ENCODE results near the gene SAPCD1.

Gene SAPCD1

DNA sequence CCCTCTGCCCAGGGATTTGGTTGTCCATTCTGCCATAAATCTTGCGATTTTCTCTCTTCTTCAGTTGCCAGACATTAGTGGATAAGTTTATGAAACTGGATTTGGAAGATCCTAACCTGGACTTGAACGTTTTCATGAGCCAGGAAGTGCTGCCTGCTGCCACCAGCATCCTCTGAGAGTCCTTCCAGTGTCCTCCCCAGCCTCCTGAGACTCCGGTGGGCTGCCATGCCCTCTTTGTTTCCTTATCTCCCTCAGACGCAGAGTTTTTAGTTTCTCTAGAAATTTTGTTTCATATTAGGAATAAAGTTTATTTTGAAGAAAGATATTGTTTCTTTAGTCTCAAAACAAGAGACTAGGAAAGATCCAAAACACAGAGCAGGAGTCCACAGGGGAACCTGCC lies at the start of gene SAPCD1:
Gene SAPCD1, plus strand, starts transcription at position 301 of the 400 bp plus-strand sequence. CDS start 399 bp downstream, outside the sequence.
- no peaks in the 10 kb centered on the region for H3K27me3 Mint-ChIP-seq
- H3K36me3 Mint-ChIP-seq (ENCODE audit: low read depth) = peaks cover 59% of the 10 kb centered on the region
- no peak within 1 kb of the TSS for H3K4me3 Mint-ChIP-seq
- H3K9me3 Mint-ChIP-seq = no peaks in the 10 kb centered on the region
- no peak within 1 kb of the TSS for H3K27ac Mint-ChIP-seq
- peaks cover 4% of the 10 kb centered on the region for H3K4me1 Mint-ChIP-seq (ENCODE audit: low read depth)

DNA sequence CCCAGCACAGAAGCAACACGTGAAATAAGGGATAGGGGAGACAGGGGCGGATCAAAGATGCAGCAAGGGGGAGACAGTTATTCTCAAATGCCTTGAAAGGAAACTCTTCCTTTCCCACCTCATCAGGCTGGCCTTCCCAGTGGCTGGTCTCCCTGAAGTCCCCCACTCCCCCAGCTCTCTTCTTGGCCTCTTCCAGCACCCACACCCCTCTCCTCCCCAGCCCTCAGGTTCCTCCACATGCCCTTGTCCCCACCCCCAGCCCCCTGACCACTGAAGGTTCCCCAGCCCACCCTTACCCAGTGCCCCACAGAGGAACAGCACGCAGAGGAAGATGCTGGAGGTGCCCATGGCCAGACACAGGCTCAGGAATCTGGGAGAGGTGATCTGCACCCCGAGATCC lies 49.0 kb upstream of the SAPCD1 start:
- H3K27ac Mint-ChIP-seq = no peak overlapping the region
- H3K4me1 Mint-ChIP-seq (ENCODE audit: low read depth) = peaks cover 14% of the 10 kb centered on the region
- no peaks in the 10 kb centered on the region for H3K36me3 Mint-ChIP-seq (ENCODE audit: low read depth)
- H3K4me3 Mint-ChIP-seq = no peak overlapping the region
- H3K9me3 Mint-ChIP-seq = no peaks in the 10 kb centered on the region
- H3K27me3 Mint-ChIP-seq = no peaks in the 10 kb centered on the region

DNA sequence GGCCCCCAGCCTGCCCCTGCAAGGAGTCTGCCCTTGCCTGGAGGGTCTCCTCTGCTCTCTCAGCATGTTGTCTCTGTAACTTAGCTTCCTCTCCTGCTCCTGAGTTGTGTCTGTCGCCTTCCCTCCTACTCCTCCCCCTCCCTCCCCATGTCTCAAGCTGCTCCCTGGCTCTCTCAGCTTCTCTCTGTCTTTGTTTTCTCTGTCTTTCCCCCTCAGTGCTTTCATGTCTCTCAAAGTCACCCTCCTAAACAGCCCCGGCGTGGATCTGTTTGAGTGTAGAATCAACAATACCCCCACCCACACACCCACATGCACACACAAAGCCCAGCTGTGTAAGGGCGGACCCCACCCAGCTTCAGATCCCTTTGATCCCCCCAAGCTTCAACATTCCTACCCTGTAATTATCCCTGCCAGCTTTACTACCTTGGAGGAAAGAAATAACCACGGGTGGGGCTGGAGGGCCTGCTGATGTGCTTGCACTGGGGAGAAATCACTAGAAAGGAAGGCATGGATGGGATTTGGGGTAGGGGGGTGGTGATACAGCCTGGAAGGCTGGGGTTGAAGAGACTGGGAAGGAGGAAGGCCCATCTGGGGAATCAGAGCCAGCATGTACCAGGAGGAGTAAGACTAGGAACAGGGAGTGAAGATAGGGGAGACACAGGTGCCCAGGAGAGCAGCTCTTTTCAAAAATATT lies 48.3 kb upstream of the SAPCD1 start:
- H3K27ac Mint-ChIP-seq = no peak overlapping the region
- H3K4me3 Mint-ChIP-seq = no peak overlapping the region
- no peaks in the 10 kb centered on the region for H3K27me3 Mint-ChIP-seq
- H3K36me3 Mint-ChIP-seq (ENCODE audit: low read depth) = no peaks in the 10 kb centered on the region
- peaks cover 14% of the 10 kb centered on the region for H3K4me1 Mint-ChIP-seq (ENCODE audit: low read depth)
- H3K9me3 Mint-ChIP-seq = no peaks in the 10 kb centered on the region

DNA sequence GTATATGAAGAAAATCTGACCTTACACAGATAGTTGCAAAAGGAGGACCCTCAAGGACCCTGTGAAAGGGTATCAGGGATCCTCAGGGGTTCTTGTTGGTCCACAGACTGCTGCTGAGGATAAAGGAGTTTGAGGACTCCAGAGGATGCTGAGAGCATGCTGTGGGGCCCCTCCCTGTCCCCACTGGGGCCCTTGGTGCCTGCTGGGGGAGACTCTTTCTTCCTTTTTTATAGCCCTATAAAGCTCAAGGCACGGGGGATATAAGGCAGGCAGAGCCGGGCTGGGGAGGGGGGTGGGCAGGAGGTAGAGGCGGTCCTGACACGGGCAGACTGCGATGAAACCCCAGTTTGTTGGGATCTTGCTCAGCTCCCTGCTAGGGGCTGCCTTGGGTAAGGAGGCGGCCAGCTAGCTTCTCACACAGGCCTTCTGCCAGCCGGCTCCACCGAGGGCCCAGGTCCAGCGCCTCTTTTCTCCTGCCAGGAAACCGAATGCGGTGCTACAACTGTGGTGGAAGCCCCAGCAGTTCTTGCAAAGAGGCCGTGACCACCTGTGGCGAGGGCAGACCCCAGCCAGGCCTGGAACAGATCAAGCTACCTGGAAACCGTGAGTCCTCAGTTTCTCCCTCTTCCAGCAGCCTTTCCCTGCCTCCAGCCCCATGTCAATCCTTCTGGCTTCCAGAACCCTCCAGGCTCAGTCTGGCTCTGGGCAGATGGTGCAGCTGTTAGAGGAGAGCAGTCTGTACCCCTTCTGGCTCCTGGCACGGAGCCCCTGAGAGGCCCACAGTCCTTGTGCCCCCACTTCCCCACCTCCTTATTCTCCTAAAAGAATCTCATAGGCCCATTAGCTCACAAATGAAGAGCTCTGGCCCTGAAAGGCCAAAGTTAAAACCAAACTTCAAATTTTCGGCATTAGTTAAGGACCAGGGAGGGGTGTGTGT lies 47.2 kb upstream of the SAPCD1 start, which contains the start of gene LY6G6D:
Gene LY6G6D, plus strand, starts transcription at position 327 of the 937 bp plus-strand sequence. Its CDS starts 8 bp downstream, at position 335.
- Mint-ChIP-seq H3K27ac (no peak within 1 kb of the TSS), H3K9me3 (no peaks in the 10 kb centered on the region), H3K4me3 (no peak within 1 kb of the TSS), H3K27me3 (no peaks in the 10 kb centered on the region), H3K36me3 (ENCODE audit: low read depth) (no peaks in the 10 kb centered on the region), H3K4me1 (ENCODE audit: low read depth) (peaks cover 14% of the 10 kb centered on the region)

DNA sequence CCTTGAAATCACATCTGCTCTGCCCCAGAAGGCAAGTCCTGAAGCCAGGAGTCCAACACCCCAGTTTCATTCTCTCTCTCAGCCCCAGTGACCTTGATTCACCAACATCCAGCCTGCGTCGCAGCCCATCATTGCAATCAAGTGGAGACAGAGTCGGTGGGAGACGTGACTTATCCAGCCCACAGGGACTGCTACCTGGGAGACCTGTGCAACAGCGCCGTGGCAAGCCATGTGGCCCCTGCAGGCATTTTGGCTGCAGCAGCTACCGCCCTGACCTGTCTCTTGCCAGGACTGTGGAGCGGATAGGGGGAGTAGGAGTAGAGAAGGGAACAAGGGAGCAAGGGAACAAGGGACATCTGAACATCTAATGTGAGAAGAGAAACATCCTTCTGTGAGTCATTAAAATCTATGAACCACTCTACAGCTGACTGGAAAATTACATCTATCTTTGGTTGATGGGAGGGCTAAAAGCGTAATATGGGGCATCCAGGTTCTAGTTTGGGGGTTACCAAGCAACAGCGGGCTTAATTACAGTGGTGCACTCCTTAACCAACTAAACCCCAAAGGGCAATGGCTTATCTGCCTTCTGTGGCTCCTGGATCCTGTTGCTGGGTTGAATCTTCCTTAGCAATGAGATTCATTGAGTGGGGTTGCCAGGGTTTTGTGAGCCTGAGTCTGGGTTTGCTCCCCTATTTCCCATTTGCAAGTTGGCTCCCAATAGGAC lies 44.8 kb upstream of the SAPCD1 start:
- Mint-ChIP-seq H3K36me3 (ENCODE audit: low read depth) (no peaks in the 10 kb centered on the region), H3K9me3 (no peaks in the 10 kb centered on the region), H3K27ac (no peak overlapping the region), H3K27me3 (no peaks in the 10 kb centered on the region), H3K4me1 (ENCODE audit: low read depth) (peaks cover 7% of the 10 kb centered on the region), H3K4me3 (no peak overlapping the region)

DNA sequence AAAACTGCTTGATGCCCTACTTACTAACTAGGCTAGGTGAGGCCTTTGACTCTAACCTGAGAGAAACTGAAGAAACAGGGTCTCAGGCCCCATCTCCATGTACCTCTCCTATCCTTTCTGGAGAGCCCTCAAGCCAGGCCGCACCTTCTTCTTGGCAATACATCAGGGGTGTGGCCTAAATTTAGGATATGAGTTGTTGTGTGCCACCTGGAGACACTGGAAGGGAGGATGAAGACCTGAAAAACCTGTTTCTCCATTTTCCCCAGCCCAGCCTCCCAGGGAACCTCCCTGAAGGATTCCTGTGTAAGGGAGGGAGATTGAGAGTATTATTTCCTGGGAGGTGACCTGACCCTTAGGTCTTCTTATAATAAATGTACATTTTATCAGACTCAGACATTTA lies 44.2 kb upstream of the SAPCD1 start:
- no peaks in the 10 kb centered on the region for H3K9me3 Mint-ChIP-seq
- peaks cover 8% of the 10 kb centered on the region for H3K4me1 Mint-ChIP-seq (ENCODE audit: low read depth)

DNA sequence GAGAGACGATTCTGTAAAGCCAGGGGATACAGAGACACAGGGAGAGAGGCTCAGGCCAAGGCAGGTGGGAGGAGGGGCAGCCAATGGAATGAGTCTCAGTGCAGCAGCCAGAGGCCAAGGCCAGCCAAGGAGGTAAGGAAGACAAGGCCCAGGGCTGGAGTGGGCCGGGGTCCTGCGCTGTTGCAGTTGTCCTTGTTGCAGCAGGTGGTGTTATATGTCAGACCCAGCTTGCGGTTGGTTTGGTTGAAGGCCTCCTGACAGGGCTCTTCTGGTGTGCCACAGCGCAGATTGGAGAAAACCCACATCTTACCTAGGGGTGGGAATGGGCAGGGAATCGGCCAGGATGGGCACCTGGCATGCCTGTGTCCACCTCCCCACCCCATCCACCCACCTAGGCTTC lies 43.5 kb upstream of the SAPCD1 start:
- Mint-ChIP-seq H3K27ac (no peak overlapping the region), H3K36me3 (ENCODE audit: low read depth) (no peaks in the 10 kb centered on the region), H3K4me3 (no peak overlapping the region), H3K9me3 (no peaks in the 10 kb centered on the region), H3K27me3 (no peaks in the 10 kb centered on the region), H3K4me1 (ENCODE audit: low read depth) (peaks cover 12% of the 10 kb centered on the region)

More for the DNA sequence above, 44.2 kb upstream of the SAPCD1 start:
- H3K27ac Mint-ChIP-seq = no peak overlapping the region
- H3K27me3 Mint-ChIP-seq = no peaks in the 10 kb centered on the region
- H3K36me3 Mint-ChIP-seq (ENCODE audit: low read depth) = no peaks in the 10 kb centered on the region
- H3K4me3 Mint-ChIP-seq = no peak overlapping the region

DNA sequence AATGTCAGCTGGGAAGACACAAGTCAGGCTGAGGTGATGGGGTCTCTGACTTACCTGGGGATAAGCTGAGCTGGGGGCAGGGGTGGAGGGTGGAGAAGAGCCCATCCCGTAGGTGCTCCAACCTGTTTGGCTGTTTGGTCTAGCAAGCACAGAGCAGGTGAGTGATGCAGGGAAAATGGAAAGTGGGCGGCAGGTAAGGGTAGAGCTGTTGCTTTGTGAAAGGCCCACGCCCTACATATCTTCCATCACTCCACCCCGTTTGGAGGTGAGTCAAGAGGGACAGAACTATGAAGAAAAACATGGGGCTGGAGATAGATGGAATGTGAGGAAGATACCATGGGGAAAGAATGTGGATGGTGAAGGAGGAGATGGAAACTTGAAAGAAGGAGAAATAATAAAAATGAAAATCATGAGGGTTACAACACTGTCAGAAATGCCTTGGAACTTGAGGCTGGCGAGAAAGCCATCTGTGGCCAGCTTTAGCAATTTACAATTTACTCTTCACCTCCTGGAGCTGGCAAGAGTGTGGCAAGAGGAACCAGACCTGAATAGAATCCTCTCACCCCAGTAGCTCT lies 42.2 kb upstream of the SAPCD1 start:
- H3K9me3 Mint-ChIP-seq = no peaks in the 10 kb centered on the region
- no peaks in the 10 kb centered on the region for H3K27me3 Mint-ChIP-seq
- H3K4me1 Mint-ChIP-seq (ENCODE audit: low read depth) = peaks cover 10% of the 10 kb centered on the region
- no peak overlapping the region for H3K27ac Mint-ChIP-seq
- no peak overlapping the region for H3K4me3 Mint-ChIP-seq
- no peaks in the 10 kb centered on the region for H3K36me3 Mint-ChIP-seq (ENCODE audit: low read depth)

DNA sequence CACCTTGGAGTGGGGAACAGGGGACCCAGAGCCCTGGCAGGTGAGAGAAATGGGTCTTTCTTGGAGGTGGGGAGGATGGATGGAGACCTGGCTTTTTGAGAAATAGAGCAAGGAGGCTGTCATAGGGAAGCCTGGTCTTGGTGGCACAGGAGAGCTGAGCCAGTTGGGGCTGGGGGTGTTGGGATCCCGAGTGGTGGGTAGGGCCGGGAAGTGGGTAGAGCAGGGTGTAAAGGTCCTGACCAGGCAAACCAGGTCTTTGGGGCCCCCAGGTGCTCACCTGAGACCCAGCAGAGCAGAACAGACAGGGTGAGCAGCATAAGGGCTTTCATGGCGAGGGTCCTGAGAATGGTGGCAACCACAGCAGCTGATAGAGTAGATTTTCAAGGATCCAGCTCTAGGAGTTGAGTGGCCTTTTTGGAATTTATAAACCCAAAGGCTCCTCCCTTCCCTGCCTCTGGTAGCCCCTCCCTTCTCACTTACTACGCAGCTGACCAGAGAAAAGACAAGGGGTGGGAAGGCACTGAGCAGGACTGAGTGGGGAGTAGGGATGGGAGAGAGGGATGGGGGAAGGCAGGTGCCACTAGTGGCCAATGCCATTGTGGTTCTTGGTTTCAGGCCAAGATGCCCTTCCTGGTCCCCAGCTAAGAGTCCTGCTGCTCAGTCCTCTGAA lies 41.0 kb upstream of the SAPCD1 start, which contains the start of gene LY6G6C:
Gene LY6G6C, minus strand, starts transcription at position 396 of the 670 bp plus-strand sequence. Its CDS starts 67 bp downstream, at position 329.
- peaks cover 6% of the 10 kb centered on the region for H3K36me3 Mint-ChIP-seq (ENCODE audit: low read depth)
- no peak within 1 kb of the TSS for H3K4me3 Mint-ChIP-seq
- no peaks in the 10 kb centered on the region for H3K27me3 Mint-ChIP-seq
- H3K4me1 Mint-ChIP-seq (ENCODE audit: low read depth) = peaks cover 20% of the 10 kb centered on the region
- no peak within 1 kb of the TSS for H3K27ac Mint-ChIP-seq
- no peaks in the 10 kb centered on the region for H3K9me3 Mint-ChIP-seq

DNA sequence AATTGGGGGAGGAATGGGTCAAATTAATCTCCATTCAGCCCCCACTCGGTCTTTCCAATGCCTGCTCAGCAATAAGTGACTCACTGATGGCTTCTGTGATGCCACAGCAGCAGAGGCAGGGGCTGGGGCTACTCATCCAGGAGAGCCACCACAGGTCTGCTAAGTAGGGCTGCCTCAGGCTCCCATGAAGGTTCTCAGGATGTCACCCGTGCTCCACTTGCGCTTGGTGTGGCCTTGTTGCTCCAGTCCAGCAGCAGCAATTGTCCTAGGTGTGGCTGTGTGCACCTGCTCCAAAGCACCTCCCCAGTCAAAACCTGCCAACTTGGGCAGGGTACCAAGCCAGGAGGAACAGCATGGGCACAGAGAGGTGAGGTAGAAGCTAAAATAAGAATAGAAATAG lies 40.3 kb upstream of the SAPCD1 start:
- peaks cover 12% of the 10 kb centered on the region for H3K36me3 Mint-ChIP-seq (ENCODE audit: low read depth)
- H3K9me3 Mint-ChIP-seq = no peaks in the 10 kb centered on the region
- H3K4me1 Mint-ChIP-seq (ENCODE audit: low read depth) = peaks cover 27% of the 10 kb centered on the region
- no peak overlapping the region for H3K4me3 Mint-ChIP-seq
- H3K27me3 Mint-ChIP-seq = no peaks in the 10 kb centered on the region
- H3K27ac Mint-ChIP-seq = no peak overlapping the region

DNA sequence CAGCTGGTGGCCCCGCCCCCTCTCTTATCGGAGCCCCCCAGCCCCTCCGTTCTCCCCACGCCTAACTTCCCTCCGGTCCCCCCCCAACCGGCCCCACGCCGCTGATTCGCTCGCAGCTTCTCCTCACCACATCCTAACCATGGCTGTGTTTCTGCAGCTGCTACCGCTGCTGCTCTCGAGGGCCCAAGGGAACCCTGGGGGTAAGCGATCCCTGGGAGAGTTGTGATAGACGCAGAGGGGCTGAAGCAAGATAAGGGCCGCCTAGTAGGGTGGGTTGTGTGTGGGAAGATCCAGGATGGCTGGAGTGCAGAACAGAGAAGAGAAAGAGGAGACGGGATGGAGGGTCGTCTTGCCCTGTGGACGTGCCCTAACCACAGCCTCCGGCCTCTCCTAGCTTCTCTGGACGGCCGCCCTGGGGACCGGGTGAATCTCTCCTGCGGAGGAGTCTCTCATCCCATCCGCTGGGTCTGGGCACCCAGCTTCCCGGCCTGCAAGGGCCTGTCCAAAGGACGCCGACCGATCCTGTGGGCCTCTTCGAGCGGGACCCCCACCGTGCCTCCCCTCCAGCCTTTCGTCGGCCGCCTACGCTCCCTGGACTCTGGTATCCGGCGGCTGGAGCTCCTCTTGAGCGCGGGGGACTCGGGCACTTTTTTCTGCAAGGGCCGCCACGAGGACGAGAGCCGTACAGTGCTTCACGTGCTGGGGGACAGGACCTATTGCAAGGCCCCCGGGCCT lies 39.0 kb upstream of the SAPCD1 start, which contains the start of gene MPIG6B:
Gene MPIG6B, plus strand, starts transcription at position 129 of the 735 bp plus-strand sequence. Its CDS starts 11 bp downstream, at position 140.
- Mint-ChIP-seq H3K36me3 (ENCODE audit: low read depth) (peaks cover 18% of the 10 kb centered on the region), H3K4me3 (no peak within 1 kb of the TSS), H3K4me1 (ENCODE audit: low read depth) (peaks cover 37% of the 10 kb centered on the region), H3K27ac (peak within 1 kb of the TSS; percentile 24), H3K9me3 (no peaks in the 10 kb centered on the region), H3K27me3 (no peaks in the 10 kb centered on the region)

DNA sequence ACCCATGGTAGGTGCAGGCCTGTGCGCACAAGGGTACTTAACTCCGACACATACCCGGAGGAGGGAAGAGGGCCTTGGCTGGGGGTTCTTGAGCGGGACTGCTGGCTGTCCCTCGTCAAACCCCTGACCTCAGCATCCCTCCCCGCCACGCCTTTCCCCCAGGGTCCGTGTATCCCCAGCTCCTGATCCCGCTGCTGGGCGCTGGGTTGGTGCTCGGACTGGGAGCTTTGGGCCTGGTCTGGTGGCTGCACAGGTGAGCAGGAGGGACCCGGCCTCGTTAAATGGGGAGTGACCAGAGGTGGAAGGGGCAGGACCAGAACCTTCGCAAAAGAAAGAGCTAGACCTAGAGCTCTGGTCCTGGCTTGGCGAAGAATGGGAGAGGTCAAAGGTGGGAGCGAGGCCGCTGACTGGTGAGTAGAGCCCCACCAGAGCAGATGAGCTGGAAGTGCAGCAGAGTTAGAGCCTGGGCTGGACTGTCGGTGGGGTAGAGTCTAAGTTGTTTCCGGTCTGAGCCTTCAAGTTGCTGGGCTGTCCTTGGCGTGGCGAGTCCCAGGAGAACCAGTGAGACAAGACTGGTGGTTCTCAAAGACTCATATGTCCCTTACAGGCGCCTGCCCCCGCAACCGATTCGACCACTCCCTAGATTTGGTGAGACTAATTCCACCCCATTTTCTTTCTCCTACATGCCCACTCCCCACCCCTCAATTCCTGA lies 38.3 kb upstream of the SAPCD1 start:
- H3K27ac Mint-ChIP-seq = no peak overlapping the region

More for the DNA sequence above, 38.3 kb upstream of the SAPCD1 start:
- Mint-ChIP-seq H3K9me3 (no peaks in the 10 kb centered on the region), H3K27me3 (no peaks in the 10 kb centered on the region), H3K4me1 (ENCODE audit: low read depth) (peaks cover 44% of the 10 kb centered on the region), H3K4me3 (no peak overlapping the region), H3K36me3 (ENCODE audit: low read depth) (peaks cover 18% of the 10 kb centered on the region)

Data from stimulated activated naive CD8-positive, alpha-beta T cell treated with anti-CD3 and anti-CD28 coated beads, Interleukin-15, Interleukin-2, amounts not matched to agents 100 ng/mL and 50 ng/mL, for 24 hours (primary cell).